NCI-H460 (cell line): ENCODE results near the gene STX18. TPM values are rescaled to one million over a fixed set of nuclear protein-coding genes. Genes with fewer than 3 reads are reported as not detected.
A peak's percentile ranks its signal among the peaks of the same experiment; 100 is the strongest.
"Not testable (repeated sequence)": the region's sequence is repeated elsewhere in the genome, so short reads cannot be mapped to it uniquely, and the experiment has no call there.

ENCODE experiments used
- DNase-seq: peaks from one replicate; pipeline ENCODE4 v3.0.0-alpha.2; 2016; ENCODE audit warnings: low read depth; ENCODE audit errors: extremely low read depth
- total RNA-seq: library from RNA; depleted of rRNA; stranded (reverse); fragments of >200 nt; shearing (Covaris generic); gene quantifications from 2 replicates; pipeline ENCODE4 v1.2.3, GENCODE V29; 2014

STX18 gene
- total RNA-seq, 1 experiment from 2014 or later, result 12.2 TPM

DNA sequence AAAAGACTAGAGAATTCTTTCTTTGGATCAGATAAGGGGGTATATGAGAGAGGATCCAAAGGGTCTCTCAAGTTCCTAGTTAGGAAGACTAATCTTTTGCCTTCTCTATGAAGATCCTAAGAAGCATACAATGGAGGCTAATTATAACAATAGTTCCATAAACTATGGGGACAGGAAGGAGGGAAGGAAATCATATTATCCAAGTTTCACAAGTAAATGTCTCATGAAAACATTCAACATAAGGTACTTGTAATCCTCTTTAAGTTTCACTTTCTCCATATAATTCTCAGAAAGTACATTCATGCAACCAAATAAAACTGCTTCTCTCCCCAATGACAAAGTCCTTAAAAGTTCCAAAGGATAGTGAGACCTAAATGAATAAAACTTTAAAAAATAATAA, 27.1 kb downstream of the STX18 start:
- DNase-seq, result no peak

- no peak for DNase-seq
These were observed 29.6 kb downstream of the STX18 start for GRCh38 chr4:4512282-4512681.

DNA sequence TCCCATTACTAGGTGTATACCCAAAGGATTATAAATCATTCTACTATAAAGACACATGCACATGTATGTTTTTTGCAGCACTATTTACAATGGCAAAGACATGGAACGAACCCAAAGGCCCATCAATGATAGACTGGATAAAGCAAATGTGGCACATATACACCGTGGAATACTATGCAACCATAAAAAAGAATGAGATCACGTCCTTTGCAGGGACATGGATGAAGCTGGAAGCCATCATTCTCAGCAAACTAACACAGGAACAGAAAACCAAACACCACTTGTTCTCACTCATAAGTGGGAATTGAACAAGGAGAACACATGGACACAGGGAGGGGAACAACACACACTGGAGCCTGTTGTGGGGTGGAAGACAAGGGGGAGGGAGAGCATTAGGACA, 31.2 kb downstream of the STX18 start:
- not testable (repeated sequence) for DNase-seq

DNA sequence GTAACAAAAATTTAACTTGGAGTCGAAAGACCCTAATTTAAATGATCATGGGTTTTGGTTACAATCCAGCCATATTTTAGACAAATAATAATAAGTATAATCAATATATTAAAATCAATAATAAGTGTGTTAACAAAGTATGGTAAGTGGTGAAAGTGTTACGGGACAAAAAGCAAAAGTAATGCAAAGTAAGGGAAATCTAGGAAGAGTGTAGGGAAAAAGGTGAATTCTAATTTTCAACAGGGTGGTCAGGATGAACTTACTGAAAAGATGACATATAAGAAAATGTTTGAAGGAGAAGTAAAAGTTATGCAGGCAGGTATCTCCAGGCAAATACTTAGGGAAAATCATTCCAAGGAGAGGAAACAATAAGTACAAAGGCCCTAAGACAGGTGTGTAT, 32.3 kb downstream of the STX18 start:
- no peak for DNase-seq

DNA sequence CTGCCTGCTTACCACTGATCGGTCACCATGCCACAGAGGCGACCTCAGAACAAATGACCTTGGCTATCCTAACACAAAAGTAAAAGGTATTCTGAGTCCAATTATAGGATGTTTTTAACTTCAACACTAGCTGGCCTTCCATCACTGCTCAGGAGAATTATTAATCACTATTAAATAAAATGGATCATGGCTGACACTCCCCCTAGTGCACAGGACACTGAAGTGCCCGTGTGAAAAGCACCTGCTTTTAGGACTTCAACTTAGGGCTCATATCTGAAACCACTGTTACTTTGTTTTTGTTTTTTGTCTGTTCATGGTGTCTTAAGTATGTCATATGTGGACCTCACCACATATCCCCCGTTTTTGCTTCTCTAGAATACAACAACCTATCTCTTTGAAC, 33.9 kb downstream of the STX18 start:
- DNase-seq, result no peak

GRCh38 chr4:4507403-4507802, 34.4 kb downstream of the STX18 start:
- DNase-seq, result no peak

GRCh38 chr4:4506961-4507360, 34.9 kb downstream of the STX18 start:
- no peak for DNase-seq

GRCh38 chr4:4505211-4505610, 36.6 kb downstream of the STX18 start:
- not testable (repeated sequence) for DNase-seq

- DNase-seq, result no peak
These were observed 37.1 kb downstream of the STX18 start for GRCh38 chr4:4504783-4505182.

DNA sequence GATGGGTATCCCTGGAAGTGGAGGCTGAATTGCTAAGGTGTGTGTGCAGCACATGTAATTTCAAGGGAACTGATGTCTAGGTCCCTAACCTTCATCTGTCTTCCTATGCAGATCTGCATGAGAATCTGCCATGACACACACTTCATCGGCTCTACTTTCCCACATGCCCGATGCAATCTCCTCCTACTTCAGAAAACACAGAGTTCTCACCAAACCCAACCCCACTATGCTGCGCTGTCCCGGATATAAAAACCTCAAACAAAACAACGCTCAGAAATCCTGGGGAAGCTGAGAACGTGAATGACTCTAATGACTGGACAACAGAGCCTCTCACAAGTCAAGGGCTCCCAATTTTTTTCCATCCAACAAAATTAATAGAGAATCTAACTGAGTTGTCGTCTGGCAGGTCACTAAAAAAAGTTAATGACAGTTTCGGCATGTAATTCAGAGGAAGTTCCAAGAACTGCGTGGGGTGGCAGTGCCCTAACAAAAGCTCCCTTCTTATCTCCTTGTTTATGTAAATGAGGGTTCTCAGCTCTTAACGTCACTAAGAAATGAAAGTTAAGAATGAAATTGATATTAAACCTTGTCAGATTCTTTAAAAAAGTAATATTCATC, 39.0 kb downstream of the STX18 start:
- no peak for DNase-seq

- no peak for DNase-seq
These were observed 40.2 kb downstream of the STX18 start for GRCh38 chr4:4501679-4502078.

DNA sequence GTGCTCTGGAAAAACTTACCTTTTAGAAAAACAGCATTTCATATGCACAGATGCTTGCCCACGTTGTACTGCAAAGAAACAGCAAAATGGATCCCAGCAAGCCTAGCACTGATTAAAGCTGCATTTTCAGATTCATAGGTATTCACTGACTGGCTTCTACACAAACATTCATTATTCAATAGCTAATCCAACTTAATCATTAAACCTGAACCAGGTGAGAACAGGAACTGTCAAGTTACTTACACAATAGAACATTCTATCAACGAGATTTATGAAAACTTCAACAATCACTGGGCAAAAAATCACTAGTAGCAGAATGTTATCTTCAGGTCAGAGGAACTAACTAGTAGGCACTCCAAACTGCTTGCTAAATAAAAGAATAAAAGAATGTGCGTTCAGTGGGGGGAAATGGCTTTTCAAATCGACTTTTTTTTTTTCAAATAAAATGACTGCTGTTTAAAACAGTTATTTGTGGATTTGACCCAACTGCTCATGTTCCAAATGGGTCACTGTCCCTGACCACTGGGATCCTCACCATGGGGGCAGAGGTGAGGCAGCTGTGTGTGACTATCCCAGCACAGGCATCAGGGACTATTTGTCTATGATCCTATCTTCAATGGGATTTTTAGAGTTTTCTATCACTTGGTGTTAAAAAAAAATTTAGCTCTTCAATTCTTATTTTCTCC, 42.3 kb downstream of the STX18 start:
- DNase-seq, result no peak

DNA sequence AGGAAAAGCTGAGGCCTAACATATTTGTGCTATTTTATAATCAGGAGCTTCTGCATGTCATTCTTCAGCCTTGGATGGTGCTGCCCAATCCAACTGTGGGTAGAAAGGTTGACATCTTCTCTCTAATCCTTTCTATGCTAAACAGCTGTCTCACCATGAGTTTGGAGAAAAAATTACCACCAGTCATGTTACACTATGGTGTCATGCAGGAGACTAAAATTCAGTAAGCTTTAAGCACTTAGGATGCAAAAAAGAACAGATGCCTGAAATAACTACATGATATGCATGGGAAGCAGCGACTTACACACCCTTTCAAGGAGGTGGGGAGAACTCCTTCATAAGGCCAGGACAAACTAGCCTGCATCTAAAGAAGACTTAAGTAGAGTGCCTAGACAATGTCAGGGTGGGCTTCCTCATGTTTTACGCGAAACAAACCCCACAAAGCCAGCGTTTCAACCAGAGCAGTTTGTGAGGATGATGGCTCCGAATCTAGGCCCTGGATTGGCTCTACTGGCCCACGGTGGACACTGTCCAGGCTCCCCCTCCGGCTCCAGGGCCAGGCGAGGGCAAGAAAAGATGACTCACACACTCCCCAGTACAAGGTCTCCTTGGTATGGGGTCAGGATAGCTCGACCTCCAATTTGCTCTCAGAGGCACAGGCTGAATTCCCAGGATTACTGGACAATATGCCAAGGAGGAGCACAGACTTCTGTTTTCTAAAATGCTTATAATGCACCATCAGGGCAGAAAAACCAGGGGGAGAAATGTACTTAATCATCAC, 45.1 kb downstream of the STX18 start:
- no peak for DNase-seq

DNA sequence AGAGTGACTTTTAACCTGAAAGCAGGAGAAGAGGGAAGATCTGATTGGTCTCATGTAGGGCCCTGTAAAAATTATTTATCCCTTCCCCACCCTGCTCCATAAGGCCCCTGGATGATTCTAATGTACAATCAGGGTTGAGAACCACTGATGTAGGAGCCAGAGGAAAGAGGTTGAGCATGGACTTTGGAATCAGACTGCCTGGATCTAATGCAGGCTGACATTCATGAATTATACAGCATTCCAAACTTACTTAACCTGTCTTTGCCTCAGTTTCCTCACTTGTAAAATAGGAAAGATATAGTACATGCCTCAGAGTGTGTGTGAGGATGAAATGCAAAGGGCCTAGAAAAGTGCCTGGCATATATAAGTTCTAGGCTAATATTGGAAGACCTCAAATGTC, 47.0 kb downstream of the STX18 start:
- DNase-seq, result no peak

GRCh38 chr4:4492161-4492847, 49.5 kb downstream of the STX18 start:
- DNase-seq, result no peak

GRCh38 chr4:4491396-4491893, 50.4 kb downstream of the STX18 start:
- DNase-seq, result no peak

- no peak for DNase-seq
These were observed 51.0 kb downstream of the STX18 start for GRCh38 chr4:4490816-4491215.

DNA sequence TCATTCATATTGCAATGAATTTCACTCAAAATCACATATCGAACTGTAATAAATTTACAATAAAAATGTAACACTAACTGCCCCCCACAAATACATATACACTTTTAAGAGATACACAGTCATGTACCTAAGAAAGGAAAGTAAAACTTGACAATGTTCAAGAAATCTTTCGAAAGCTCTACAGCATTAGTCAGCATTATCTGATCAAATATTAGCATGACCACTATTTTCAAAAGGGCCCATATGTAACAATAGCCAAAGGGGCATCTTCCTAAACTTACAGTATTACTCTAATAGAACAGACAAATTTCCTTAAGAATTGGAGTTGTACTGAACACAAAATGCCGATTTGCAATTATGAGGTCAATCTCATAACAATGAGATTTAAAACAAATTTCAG, 51.8 kb downstream of the STX18 start:
- DNase-seq, result no peak

GRCh38 chr4:4488405-4489404, 53.1 kb downstream of the STX18 start:
- peak; percentile 47 for DNase-seq

- DNase-seq, result no peak
These were observed 54.9 kb downstream of the STX18 start for GRCh38 chr4:4486969-4487368.
